Kidney (tissue), 14 donors: Measurements from ENCODE around the gene GCKR. TPM values are rescaled to one million over a fixed set of nuclear protein-coding genes. Genes with fewer than 3 reads are reported as not detected.
"Not testable (repeated sequence)": the region's sequence is repeated elsewhere in the genome, so short reads cannot be mapped to it uniquely, and the experiment has no call there.

ENCODE experiments used
- DNase-seq, 5 donors: peaks; one replicate each; pipeline ENCODE4 v3.0.0-alpha.2; 2013 to 2020
- FAIRE-seq: peaks from 2 replicates; lab custom pipeline; 2012; peaks lifted over from hg19 to GRCh38; lab: Jason Lieb, UNC
- H3K27ac ChIP-seq, 2 donors: one replicate each; pipeline ENCODE4 v1.7.0; 2013; ENCODE audit warnings: low read depth in 2 of 2, low read length in 2 of 2, inconsistent platforms in 1 of 2
- H3K27me3 ChIP-seq: one replicate; pipeline ENCODE4 v1.7.1; 2013; ENCODE audit warnings: low read length, inconsistent platforms; ENCODE audit not compliant: control insufficient read depth, insufficient read depth
- H3K36me3 ChIP-seq, 3 donors: one replicate each; pipeline versions ENCODE4 v1.7.0 to v1.7.1; 2013; ENCODE audit warnings: low read length in 3 of 3, control low read depth in 1 of 3, inconsistent platforms in 1 of 3; ENCODE audit not compliant: insufficient read depth in 3 of 3, control insufficient read depth in 2 of 3
- H3K4me1 ChIP-seq, 3 donors: one replicate each; pipeline versions ENCODE4 v1.7.0 to v1.7.1; 2013; ENCODE audit warnings: low read length in 3 of 3, inconsistent platforms in 1 of 3, low read depth in 1 of 3; ENCODE audit not compliant: control insufficient read depth in 2 of 3, insufficient read depth in 2 of 3
- H3K4me3 ChIP-seq, 3 donors: one replicate each; pipeline versions ENCODE4 v1.7.0 to v1.8.1; 2013; ENCODE audit warnings: low read length in 3 of 3, control low read depth in 1 of 3, inconsistent platforms in 1 of 3
- H3K9ac ChIP-seq, 3 donors: one replicate each; pipeline versions ENCODE4 v1.7.0 to v1.7.1; 2013; ENCODE audit warnings: low read length in 3 of 3, control low read depth in 1 of 3, inconsistent platforms in 1 of 3
- H3K9me3 ChIP-seq, 3 donors: one replicate each; pipeline versions ENCODE4 v1.7.0 to v1.7.1; 2013; ENCODE audit warnings: low read length in 3 of 3, control low read depth in 1 of 3, inconsistent platforms in 1 of 3; ENCODE audit not compliant: control insufficient read depth in 2 of 3, insufficient read depth in 1 of 3
- CTCF ChIP-seq: IDR thresholded peaks from 3 replicates; pipeline ENCODE4 v1.5.1; 2012; ENCODE audit warnings: mild to moderate bottlenecking, moderate library complexity, borderline replicate concordance; ENCODE audit not compliant: insufficient read depth; ENCODE audit errors: extremely low read depth
- intact Hi-C: fragments of 100-400 bp; cut with DNase I; formaldehyde crosslinking; loops from one replicate; pipeline ENCODE4 v1.11.1; 2022
- polyA plus RNA-seq: library from polyadenylated mRNA; stranded (reverse); fragments of 350-450 nt; fragmentation: Illumina TruSeq; extraction: RNeasy Lipid Tissue Mini Kit (QIAGEN cat#74804); gene quantifications from one replicate; pipeline ENCODE4 v1.2.3, GENCODE V29; 2014; ENCODE audit warnings: low read depth, low replicate concordance; ENCODE audit not compliant: insufficient read depth
- total RNA-seq: library from RNA; stranded (reverse); fragmentation: NEBNext Ultra II Directional; extraction: Animal tissue kit (Norgen Biotek cat#: 25700); gene quantifications from one replicate; pipeline ENCODE4 v1.2.1, GENCODE V29; 2021
- donor health status: control.
- donor health status: control.
- donor health status: control.
- donor health status: control.
- donor health status: control.
- donor health status: DM: yes; HTN: yes; CAD: no.
- donor health status: Normal renal cell carcinoma (clear cell type).

GCKR gene
- total and polyA plus RNA-seq, 2 donors from 2014 or later, result 2.2 TPM; not detected in 1

DNA sequence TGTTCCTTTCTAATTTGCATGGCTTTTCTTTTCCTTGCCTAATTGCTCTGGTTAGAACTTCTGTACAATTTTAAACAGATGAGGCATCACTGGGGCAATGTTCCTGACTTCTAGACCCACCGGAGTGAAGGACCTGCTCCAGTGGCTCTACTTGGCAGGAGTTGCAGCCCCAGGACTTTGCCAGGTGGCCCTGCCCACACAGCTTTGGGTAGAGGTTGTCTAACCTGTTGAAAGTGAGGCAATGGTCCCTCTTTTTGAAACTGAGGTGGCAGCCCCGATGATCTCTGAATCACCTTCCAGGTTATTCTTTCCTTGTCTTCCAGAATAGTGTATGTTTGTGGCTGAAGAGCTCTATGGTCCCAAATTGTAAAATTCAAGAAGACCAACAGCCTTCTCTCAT, 56.3 kb downstream of the GCKR start:
- Histone ChIP-seq H3K27me3 (no peaks in the 10 kb centered on the region), H3K9ac (no peak overlapping the region), H3K9me3 (no peaks in the 10 kb centered on the region), H3K4me3 (no peak overlapping the region), H3K36me3 (no peaks in the 10 kb centered on the region), H3K4me1 (no peaks in the 10 kb centered on the region), H3K27ac (no peak overlapping the region)
- DNase-seq (no peak), FAIRE-seq (no peak)
- no peak for TF ChIP-seq CTCF
- intact Hi-C loops, result no loop called here

- H3K4me3 ChIP-seq, FAIRE-seq, intact Hi-C loops: not testable (repeated sequence)
Observed at GRCh38 chr2:27554451-27554850, 57.8 kb downstream of the GCKR start.

GRCh38 chr2:27559228-27559627, 62.6 kb downstream of the GCKR start:
- intact Hi-C loops, result no loop called here
- TF ChIP-seq CTCF, result no peak
- Histone ChIP-seq H3K36me3 (no peaks in the 10 kb centered on the region), H3K27ac (no peak overlapping the region), H3K4me3 (no peak overlapping the region), H3K9ac (no peak overlapping the region), H3K9me3 (no peaks in the 10 kb centered on the region), H3K27me3 (no peaks in the 10 kb centered on the region), H3K4me1 (no peaks in the 10 kb centered on the region)
- FAIRE-seq, result no peak
- DNase-seq, result no peak

More at GRCh38 chr2:27554451-27554850, 57.8 kb downstream of the GCKR start:
- H3K27me3 ChIP-seq, H3K9me3 ChIP-seq, H3K9ac ChIP-seq, H3K27ac ChIP-seq, H3K36me3 ChIP-seq, H3K4me1 ChIP-seq, DNase-seq: not testable (repeated sequence)

GRCh38 chr2:27561060-27561459, 64.4 kb downstream of the GCKR start:
- Histone ChIP-seq H3K36me3 (no peaks in the 10 kb centered on the region), H3K4me1 (no peaks in the 10 kb centered on the region), H3K27ac (no peak overlapping the region), H3K27me3 (no peaks in the 10 kb centered on the region), H3K4me3 (no peak overlapping the region), H3K9ac (no peak overlapping the region), H3K9me3 (no peaks in the 10 kb centered on the region)
- intact Hi-C loops, result no loop called here
- DNase-seq, result no peak
- FAIRE-seq, result no peak
- no peak for TF ChIP-seq CTCF
